ENCODE results near the gene FRMD7. TPM values are rescaled to one million over a fixed set of nuclear protein-coding genes. Genes with fewer than 3 reads are reported as not detected.

Gene FRMD7
- total and polyA plus RNA-seq, 8 donors, result not detected

- Histone ChIP-seq H3K4me3 (no peak overlapping the region), H3K36me3 (no peaks in the 10 kb centered on the region), H3K9me3 (no peaks in the 10 kb centered on the region), H3K4me1 (no peaks in the 10 kb centered on the region), H3K27ac (no peak overlapping the region), H3K27me3 (peaks cover 0 to 2% (median 0%) of the 10 kb centered on the region in 3 donors)
- no peak for DNase-seq
- WGBS, 5 donors, result 79 to 97% (median 87%) methylated on average over 2 of the region's 2 CpGs
- intact Hi-C loops (cut with DNase I; ENCODE audit: low total_unique reads), result no loop called here
- TF ChIP-seq EP300 (IDR thresholded peaks at IDR 0.05) (no peak), POLR2AphosphoS5 (IDR thresholded peaks at IDR 0.05) (no peak), CTCF (IDR thresholded peaks at IDR 0.05) (no peak), POLR2A (IDR thresholded peaks at IDR 0.05) (no peak)
These were observed 87.8 kb downstream of the FRMD7 start for GRCh38 chrX:132040066-132040465.

- Histone ChIP-seq H3K9me3 (no peaks in the 10 kb centered on the region), H3K27ac (no peak overlapping the region), H3K36me3 (no peaks in the 10 kb centered on the region), H3K27me3 (no peaks in the 10 kb centered on the region), H3K4me1 (no peaks in the 10 kb centered on the region), H3K4me3 (no peak overlapping the region)
- no peak for DNase-seq
- TF ChIP-seq EP300 (IDR thresholded peaks at IDR 0.05) (no peak), CTCF (IDR thresholded peaks at IDR 0.05) (no peak), POLR2AphosphoS5 (IDR thresholded peaks at IDR 0.05) (no peak), POLR2A (IDR thresholded peaks at IDR 0.05) (no peak)
- WGBS, 5 donors, result 41 to 68% (median 66%) methylated on average over 5 of the region's 5 CpGs
- intact Hi-C loops (cut with DNase I; ENCODE audit: low total_unique reads), result no loop called here
These were observed 90.3 kb downstream of the FRMD7 start for GRCh38 chrX:132037479-132037993.

GRCh38 chrX:132034648-132035047, 93.2 kb downstream of the FRMD7 start:
- Histone ChIP-seq H3K27ac (no peak overlapping the region), H3K36me3 (no peaks in the 10 kb centered on the region), H3K4me3 (no peak overlapping the region), H3K9me3 (no peaks in the 10 kb centered on the region), H3K4me1 (no peaks in the 10 kb centered on the region), H3K27me3 (no peaks in the 10 kb centered on the region)
- no peak for DNase-seq
- WGBS, 5 donors, result 83 to 96% (median 87%) methylated on average over 3 of the region's 3 CpGs
- TF ChIP-seq POLR2A (IDR thresholded peaks at IDR 0.05), result no peak
- intact Hi-C loops (cut with DNase I; ENCODE audit: low total_unique reads), result no loop called here

GRCh38 chrX:132033166-132033565, 94.7 kb downstream of the FRMD7 start:
- TF ChIP-seq EP300 (IDR thresholded peaks at IDR 0.05) (no peak), POLR2A (IDR thresholded peaks at IDR 0.05) (no peak), POLR2AphosphoS5 (IDR thresholded peaks at IDR 0.05) (no peak), CTCF (IDR thresholded peaks at IDR 0.05) (no peak)
- Histone ChIP-seq H3K4me3 (no peak overlapping the region), H3K9me3 (no peaks in the 10 kb centered on the region), H3K4me1 (no peaks in the 10 kb centered on the region), H3K36me3 (no peaks in the 10 kb centered on the region), H3K27me3 (no peaks in the 10 kb centered on the region), H3K27ac (no peak overlapping the region)
- 53 to 77% (median 66%) methylated on average over 3 of the region's 3 CpGs for WGBS, 5 donors
- intact Hi-C loops (cut with DNase I; ENCODE audit: low total_unique reads), result no loop called here
- DNase-seq, result peak in 1 of 2 donors; percentile 7

- Histone ChIP-seq H3K27me3 (no peaks in the 10 kb centered on the region), H3K36me3 (no peaks in the 10 kb centered on the region), H3K4me1 (no peaks in the 10 kb centered on the region), H3K27ac (no peak overlapping the region), H3K4me3 (no peak overlapping the region), H3K9me3 (no peaks in the 10 kb centered on the region)
- DNase-seq, result no peak
- TF ChIP-seq POLR2A (IDR thresholded peaks at IDR 0.05) (no peak), EP300 (IDR thresholded peaks at IDR 0.05) (no peak), CTCF (IDR thresholded peaks at IDR 0.05) (no peak), POLR2AphosphoS5 (IDR thresholded peaks at IDR 0.05) (no peak)
- intact Hi-C loops (cut with DNase I; ENCODE audit: low total_unique reads), result no loop called here
- 51 to 65% (median 58%) methylated on average over 4 of the region's 4 CpGs for WGBS, 5 donors
These were observed 96.0 kb downstream of the FRMD7 start for GRCh38 chrX:132031867-132032266.

All from stomach (tissue), 9 donors.